PC-3 (cell line): ENCODE data around the gene SLC17A8. TPM values are rescaled to one million over a fixed set of nuclear protein-coding genes. Genes with fewer than 3 reads are reported as not detected.
"Not testable (repeated sequence)": the region's sequence is repeated elsewhere in the genome, so short reads cannot be mapped to it uniquely, and the experiment has no call there.

ENCODE experiments used
- ATAC-seq: fragments of 200-7000 bp; cut with Tn5 transposase; 2 replicates; pipeline ENCODE4 v1.9.1; 2020; ENCODE audit warnings: mild to moderate bottlenecking, moderate library complexity
- BruUV-seq: library from RNA; stranded (reverse); fragments of 400-500 nt; replicated peaks from 2 replicates; lab custom pipeline; 2021; lab: Mats Ljungman, UMichigan
- CTCF ChIA-PET: fragments of 300-600 bp; sonication (Branson Sonifier 250); formaldehyde crosslinking; loops from one replicate; lab custom pipeline; 2022; ENCODE audit warnings: antibody characterized with exemption; lab: Charles Lee
- POLR2A ChIA-PET: fragments of 300-600 bp; sonication (Branson Sonifier 250); formaldehyde crosslinking; loops from one replicate; lab custom pipeline; 2022; ENCODE audit warnings: antibody characterized with exemption; ENCODE audit not compliant: unreplicated experiment; lab: Charles Lee
- DNase-seq: peaks from one replicate; pipeline ENCODE4 v3.0.0-alpha.2; 2015
- H2AFZ ChIP-seq: fragments of 300-600 bp; sonication (generic); 2 replicates; pipeline ENCODE4 v1.6.0; 2016; ENCODE audit warnings: antibody characterized with exemption, low read length
- H3F3A ChIP-seq: fragments of 300-600 bp; sonication (generic); one replicate; pipeline ENCODE4 v1.6.0; 2017; ENCODE audit warnings: antibody characterized with exemption, low read length, control low read depth, mild to moderate bottlenecking; ENCODE audit not compliant: unreplicated experiment
- H3K27ac ChIP-seq: fragments of 300-600 bp; sonication (generic); 2 replicates; pipeline ENCODE4 v1.5.1; 2016; ENCODE audit warnings: mild to moderate bottlenecking, low read length
- H3K27me3 ChIP-seq: fragments of 300-600 bp; sonication (generic); 2 replicates; pipeline ENCODE4 v1.6.1; 2016; ENCODE audit warnings: low read length, mixed read lengths
- H3K36me3 ChIP-seq: fragments of 300-600 bp; sonication (generic); 2 replicates; pipeline ENCODE4 v1.6.1; 2016; ENCODE audit warnings: low read depth, mixed run types, low read length, mixed read lengths
- H3K4me1 ChIP-seq: fragments of 300-600 bp; sonication (generic); 2 replicates; pipeline ENCODE4 v1.5.1; 2016; ENCODE audit warnings: low read length; ENCODE audit not compliant: insufficient read depth
- H3K4me2 ChIP-seq: fragments of 300-600 bp; sonication (generic); 2 replicates; pipeline ENCODE4 v1.6.0; 2016; ENCODE audit warnings: low read length
- H3K4me3 ChIP-seq: fragments of 300-600 bp; sonication (generic); 2 replicates; pipeline ENCODE4 v1.5.1; 2016; ENCODE audit warnings: mild to moderate bottlenecking, low read length, mixed read lengths
- H3K79me2 ChIP-seq: fragments of 300-600 bp; sonication (generic); 2 replicates; pipeline ENCODE4 v1.6.1; 2017; ENCODE audit warnings: low read length, mixed read lengths
- H3K9ac ChIP-seq: fragments of 300-600 bp; sonication (generic); 2 replicates; pipeline ENCODE4 v1.6.0; 2016; ENCODE audit warnings: mild to moderate bottlenecking, low read length
- H3K9me2 ChIP-seq: fragments of 300-600 bp; sonication (generic); replicated peaks from 2 replicates; pipeline ENCODE4 v1.6.1; 2016; ENCODE audit warnings: mixed run types, low read length, mixed read lengths
- H3K9me3 ChIP-seq: fragments of 300-600 bp; sonication (generic); 2 replicates; pipeline ENCODE4 v1.6.1; 2016; ENCODE audit warnings: low read length, mixed read lengths
- H4K20me1 ChIP-seq: fragments of 300-600 bp; sonication (generic); 2 replicates; pipeline ENCODE4 v1.6.1; 2016; ENCODE audit warnings: low read length, mixed read lengths
- CTCF ChIP-seq: fragments of 300-600 bp; sonication (generic); conservative IDR thresholded peaks from 2 replicates; pipeline ENCODE4 v1.5.1; 2017; ENCODE audit warnings: antibody characterized with exemption, low read depth, mild to moderate bottlenecking, low read length
- EZH2 ChIP-seq: fragments of 300-600 bp; sonication (generic); IDR thresholded peaks from one replicate; pipeline ENCODE4 v1.6.1; 2017; ENCODE audit warnings: antibody characterized with exemption, mild to moderate bottlenecking, low read length; ENCODE audit not compliant: unreplicated experiment
- EZH2phosphoT487 ChIP-seq: fragments of 300-600 bp; sonication (generic); IDR thresholded peaks from 2 replicates; pipeline ENCODE4 v1.6.1; 2018; ENCODE audit warnings: mild to moderate bottlenecking, antibody characterized with exemption, low read length, borderline replicate concordance
- intact Hi-C: fragments of 100-400 bp; cut with micrococcal nuclease; formaldehyde crosslinking; loops from 2 replicates; pipeline ENCODE4 v1.9.0; 2023
- total RNA-seq: library from RNA; depleted of rRNA; stranded (reverse); fragments of >200 nt; gene quantifications from 2 replicates; pipeline ENCODE4 v1.2.3, GENCODE V29; 2014

SLC17A8 gene
- total RNA-seq, 1 experiment from 2014 or later: not detected

GRCh38 chr12:100337299-100337698 lies 19.6 kb upstream of the SLC17A8 start:
- no TSS peak for BruUV-seq
- TF ChIP-seq EZH2phosphoT487 (no peak), EZH2 (no peak), CTCF (no peak)
- CTCF ChIA-PET: interaction anchor here (0.5 kb wide), 1 partner anchor 10 kb away, joined by 3 read pairs; no protein-coding TSS in a partner anchor

GRCh38 chr12:100337727-100338126 lies 19.1 kb upstream of the SLC17A8 start:
- TF ChIP-seq EZH2phosphoT487 (no peak), EZH2 (no peak), CTCF (no peak)
- no peak overlapping the region for H3K27ac ChIP-seq
- no peak for DNase-seq
- no peak overlapping the region for H3K4me2 ChIP-seq
- H3K4me1 ChIP-seq: no peaks in the 10 kb centered on the region
- no peaks in the 10 kb centered on the region for H3K79me2 ChIP-seq
- no peaks in the 10 kb centered on the region for H4K20me1 ChIP-seq
- H3K36me3 ChIP-seq: peaks cover 10% of the 10 kb centered on the region; the same call in 1 of the 2 replicates
- intact Hi-C loops: no loop called here
- BruUV-seq: no TSS peak
- H3K27me3 ChIP-seq: no peaks in the 10 kb centered on the region
- ChIA-PET POLR2A (no interaction called here), CTCF (interaction anchor here (0.5 kb wide), 1 partner anchor 11 kb away, joined by 3 read pairs; no protein-coding TSS in a partner anchor)
- H3K9me2 ChIP-seq: no peaks in the 10 kb centered on the region
- no peaks in the 10 kb centered on the region for H3K9me3 ChIP-seq
- H2AFZ ChIP-seq: no peak overlapping the region
- peak; percentile 66 for ATAC-seq
- H3K9ac ChIP-seq: no peak overlapping the region
- H3K4me3 ChIP-seq: no peak overlapping the region
- H3F3A ChIP-seq: no peaks in the 10 kb centered on the region

More at GRCh38 chr12:100337299-100337698, 19.6 kb upstream of the SLC17A8 start:
- no peaks in the 10 kb centered on the region for H3K9me2 ChIP-seq
- POLR2A ChIA-PET: no interaction called here
- no peak overlapping the region for H3K4me3 ChIP-seq
- H3K4me1 ChIP-seq: no peaks in the 10 kb centered on the region
- H3K27me3 ChIP-seq: no peaks in the 10 kb centered on the region
- H3K4me2 ChIP-seq: no peak overlapping the region
- H3K36me3 ChIP-seq: peaks cover 10% of the 10 kb centered on the region; the same call in 1 of the 2 replicates
- H3F3A ChIP-seq: no peaks in the 10 kb centered on the region
- DNase-seq: no peak
- no peak overlapping the region for H3K27ac ChIP-seq
- no peak overlapping the region for H2AFZ ChIP-seq
- no peaks in the 10 kb centered on the region for H3K79me2 ChIP-seq
- intact Hi-C loops: no loop called here
- ATAC-seq: no peak
- no peaks in the 10 kb centered on the region for H3K9me3 ChIP-seq
- no peak overlapping the region for H3K9ac ChIP-seq
- no peaks in the 10 kb centered on the region for H4K20me1 ChIP-seq

- ChIA-PET CTCF (no interaction called here), POLR2A (no interaction called here)
- ATAC-seq: no peak
- no peak for DNase-seq
- intact Hi-C loops: no loop called here
- H4K20me1 ChIP-seq: no peaks in the 10 kb centered on the region
- H3K79me2 ChIP-seq: no peaks in the 10 kb centered on the region
- H3F3A ChIP-seq: no peaks in the 10 kb centered on the region
- TF ChIP-seq CTCF (no peak), EZH2 (no peak), EZH2phosphoT487 (no peak)
- H3K9ac ChIP-seq: no peak overlapping the region
- no peaks in the 10 kb centered on the region for H3K9me2 ChIP-seq
- no TSS peak for BruUV-seq
- no peaks in the 10 kb centered on the region for H3K4me1 ChIP-seq
- H3K27me3 ChIP-seq: no peaks in the 10 kb centered on the region
- no peaks in the 10 kb centered on the region for H3K9me3 ChIP-seq
- peaks cover 5% of the 10 kb centered on the region; the same call in 1 of the 2 replicates for H3K36me3 ChIP-seq
- H2AFZ ChIP-seq: no peak overlapping the region
- no peak overlapping the region for H3K4me3 ChIP-seq
- no peak overlapping the region for H3K4me2 ChIP-seq
- H3K27ac ChIP-seq: no peak overlapping the region
Measured at GRCh38 chr12:100339071-100339470, 17.8 kb upstream of the SLC17A8 start.

- not testable (repeated sequence) for BruUV-seq
Measured at GRCh38 chr12:100342897-100343296, 14.0 kb upstream of the SLC17A8 start.

More at GRCh38 chr12:100342897-100343296, 14.0 kb upstream of the SLC17A8 start:
- CTCF ChIA-PET, H3K27ac ChIP-seq, H3K4me1 ChIP-seq, POLR2A ChIA-PET, H3K79me2 ChIP-seq, H3K36me3 ChIP-seq, H3K9me2 ChIP-seq, DNase-seq, H3K4me2 ChIP-seq, H3K9ac ChIP-seq, H4K20me1 ChIP-seq, ATAC-seq, H3K4me3 ChIP-seq, H3F3A ChIP-seq, H3K27me3 ChIP-seq, H3K9me3 ChIP-seq, intact Hi-C loops, H2AFZ ChIP-seq: not testable (repeated sequence)
